Large intestine (tissue), 3 donors: ENCODE measurements around the gene METTL23. TPM values are rescaled to one million over a fixed set of nuclear protein-coding genes. Genes with fewer than 3 reads are reported as not detected.
A peak's percentile ranks its signal among the peaks of the same experiment; 100 is the strongest.
"Not testable (repeated sequence)": the region's sequence is repeated elsewhere in the genome, so short reads cannot be mapped to it uniquely, and the experiment has no call there.

Experiments used
- DNase-seq, 2 donors: peaks; one replicate each; pipeline versions ENCODE4 v3.0.0 to v3.0.0-alpha.2; 2013
- H3K27ac ChIP-seq: one replicate; pipeline ENCODE4 v1.5.1; 2013; ENCODE audit warnings: low read length
- H3K27me3 ChIP-seq: 2 replicates; pipeline ENCODE4 v1.6.1; 2013; ENCODE audit warnings: low read length; ENCODE audit not compliant: control insufficient read depth, insufficient read depth
- H3K36me3 ChIP-seq: 2 replicates; pipeline ENCODE4 v1.6.1; 2013; ENCODE audit warnings: low read length; ENCODE audit not compliant: control insufficient read depth, insufficient read depth
- H3K4me1 ChIP-seq: one replicate; pipeline ENCODE4 v1.6.1; 2013; ENCODE audit warnings: low read length; ENCODE audit not compliant: control insufficient read depth, insufficient read depth
- H3K4me3 ChIP-seq: one replicate; pipeline ENCODE4 v1.5.1; 2013; ENCODE audit warnings: low read length
- H3K9me3 ChIP-seq: one replicate; pipeline ENCODE4 v1.6.1; 2013; ENCODE audit warnings: mild to moderate bottlenecking, low read depth, low read length, moderate library complexity; ENCODE audit not compliant: control insufficient read depth
- WGBS: methylation state at CpG from one replicate; pipeline ENCODE4 v1.1.5; 2013; ENCODE audit warnings: low lambda C conversion rate; ENCODE audit not compliant: insufficient coverage; 5-methylcytosine and 5-hydroxymethylcytosine counted together
- polyA plus RNA-seq: library from polyadenylated mRNA; unstranded; fragments of 120-200 nt; gene quantifications from one replicate; pipeline ENCODE4 v1.2.1, GENCODE V29; 2013

The METTL23 gene
- polyA plus RNA-seq, 1 donor, result 38.8 TPM

DNA sequence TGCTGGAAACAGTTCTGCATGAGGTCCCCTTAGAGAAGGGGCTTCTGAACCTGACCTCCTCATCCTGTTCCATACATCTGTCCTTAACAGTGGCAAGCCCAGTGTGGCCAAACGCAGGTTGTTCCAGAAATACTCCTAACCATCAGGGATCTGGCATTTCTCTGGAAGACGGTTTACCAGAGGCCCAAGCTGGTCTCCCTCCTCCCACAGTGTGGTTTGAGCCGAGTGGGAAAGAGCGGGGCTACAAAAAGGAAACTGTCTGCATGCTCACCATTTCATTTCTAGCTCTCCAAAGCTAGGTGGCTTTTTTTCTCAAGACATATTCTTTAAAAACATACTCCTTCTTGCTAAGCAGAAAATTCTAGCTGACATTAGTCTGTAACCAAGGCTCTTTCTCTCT, 21.8 kb upstream of the METTL23 start:
- Histone ChIP-seq H3K9me3 (no peaks in the 10 kb centered on the region), H3K4me3 (no peak overlapping the region), H3K27me3 (no peaks in the 10 kb centered on the region), H3K36me3 (no peaks in the 10 kb centered on the region), H3K4me1 (peaks cover 23% of the 10 kb centered on the region), H3K27ac (no peak overlapping the region)
- WGBS, result no CpG with 5 or more reads among the region's 4 CpGs
- no peak for DNase-seq

- no peaks in the 10 kb centered on the region for H3K36me3 ChIP-seq
- no CpG with 5 or more reads among the region's 3 CpGs for WGBS
- peaks cover 2% of the 10 kb centered on the region for H3K27me3 ChIP-seq
- H3K27ac ChIP-seq, result no peak overlapping the region
- no peaks in the 10 kb centered on the region for H3K9me3 ChIP-seq
- DNase-seq, result no peak
- H3K4me3 ChIP-seq, result no peak overlapping the region
- H3K4me1 ChIP-seq, result peaks cover 24% of the 10 kb centered on the region
These were observed 19.8 kb upstream of the METTL23 start for GRCh38 chr17:76706817-76707216.

- DNase-seq, result peak in 1 of 2 donors; percentile 45
These were observed 18.4 kb upstream of the METTL23 start for GRCh38 chr17:76707985-76708807.

GRCh38 chr17:76709077-76709950, 17.3 kb upstream of the METTL23 start:
- Histone ChIP-seq H3K4me1 (peaks cover 22% of the 10 kb centered on the region), H3K4me3 (peak overlapping the region; percentile 53), H3K27ac (peak overlapping the region; percentile 72), H3K27me3 (peaks cover 2% of the 10 kb centered on the region), H3K9me3 (no peaks in the 10 kb centered on the region), H3K36me3 (peaks cover 10% of the 10 kb centered on the region)
- WGBS, result no CpG with 5 or more reads among the region's 29 CpGs
- peak; percentile 60 to 71 for DNase-seq

More at GRCh38 chr17:76707985-76708807, 18.4 kb upstream of the METTL23 start:
- H3K36me3 ChIP-seq, result peaks cover 3% of the 10 kb centered on the region
- 41% methylated on average over 2 of the region's 14 CpGs for whole genome bisulfite sequencing
- no peak overlapping the region for H3K4me3 ChIP-seq
- H3K27ac ChIP-seq, result peak overlapping the region; percentile 72
- peaks cover 2% of the 10 kb centered on the region for H3K27me3 ChIP-seq
- H3K9me3 ChIP-seq, result no peaks in the 10 kb centered on the region
- H3K4me1 ChIP-seq, result peaks cover 22% of the 10 kb centered on the region

DNA sequence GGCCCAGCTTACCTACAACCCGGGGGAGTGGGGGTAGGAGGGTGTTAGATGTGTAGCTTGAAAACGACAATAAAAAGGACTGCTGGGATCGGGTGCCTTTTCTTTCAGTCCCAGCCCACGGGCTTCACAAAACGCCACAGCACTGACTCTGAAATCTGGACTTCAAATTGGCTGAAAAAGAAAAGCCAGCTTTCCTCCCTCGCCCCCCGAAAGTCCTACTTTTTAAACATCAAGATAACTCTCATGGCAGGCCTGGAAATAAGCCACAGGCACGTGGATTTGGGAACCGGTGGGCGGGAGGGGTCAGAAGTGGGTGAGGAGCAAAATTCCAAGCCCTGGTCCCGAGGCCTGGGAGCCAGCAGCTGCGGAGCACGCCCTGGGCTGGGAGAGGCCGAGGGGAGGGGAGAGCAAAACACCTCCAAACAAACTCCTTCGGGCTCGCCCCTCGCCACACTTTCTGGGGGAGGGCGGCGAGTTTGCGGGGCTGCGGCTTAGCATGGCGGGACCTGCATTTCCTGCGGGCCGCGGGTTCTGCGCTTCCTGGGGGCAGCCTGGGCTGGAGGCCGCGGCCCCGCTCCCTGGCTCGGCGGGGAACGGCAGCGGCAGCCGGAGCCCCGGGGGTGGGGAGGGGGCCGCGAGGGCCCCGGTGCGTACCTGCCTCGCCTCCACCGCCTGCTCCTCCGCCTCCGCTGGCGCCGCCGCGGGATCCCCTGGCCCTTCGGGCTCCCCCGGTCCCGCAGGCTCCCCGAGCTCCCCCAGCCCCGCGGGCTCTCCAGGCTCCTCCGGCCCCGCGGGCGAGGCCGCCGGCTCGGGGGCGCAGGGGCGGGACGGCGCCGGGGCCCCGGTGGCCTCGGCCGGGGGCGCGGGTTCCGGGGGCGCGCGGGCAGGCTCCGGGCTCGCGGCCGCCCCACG, 16.4 kb upstream of the METTL23 start:
- no CpG with 5 or more reads among the region's 79 CpGs for WGBS
- H3K27me3 ChIP-seq, H3K9me3 ChIP-seq: not testable (repeated sequence)
- peak in 1 of 2 donors; percentile 46 for DNase-seq
- Histone ChIP-seq H3K36me3 (peaks cover 13% of the 10 kb centered on the region), H3K4me1 (peaks cover 22% of the 10 kb centered on the region), H3K27ac (peak overlapping the region; percentile 60), H3K4me3 (peak overlapping the region; percentile 53)

- peak within 1 kb of the TSS; percentile 60 for H3K27ac ChIP-seq
- no CpG with 5 or more reads among the region's 56 CpGs for whole genome bisulfite sequencing
- peaks cover 2% of the 10 kb centered on the region for H3K27me3 ChIP-seq
- no peaks in the 10 kb centered on the region for H3K9me3 ChIP-seq
- H3K4me1 ChIP-seq, result peaks cover 22% of the 10 kb centered on the region
- peak; percentile 55 to 66 for DNase-seq
- H3K36me3 ChIP-seq, result peaks cover 21% of the 10 kb centered on the region
- peak within 1 kb of the TSS; percentile 53 for H3K4me3 ChIP-seq
These were observed 15.6 kb upstream of the METTL23 start, which contains the start of gene MXRA7 for GRCh38 chr17:76710863-76711611. MXRA7 (minus strand) TSS chr17:76710965; CDS start chr17:76710946, 19 bp downstream.

DNA sequence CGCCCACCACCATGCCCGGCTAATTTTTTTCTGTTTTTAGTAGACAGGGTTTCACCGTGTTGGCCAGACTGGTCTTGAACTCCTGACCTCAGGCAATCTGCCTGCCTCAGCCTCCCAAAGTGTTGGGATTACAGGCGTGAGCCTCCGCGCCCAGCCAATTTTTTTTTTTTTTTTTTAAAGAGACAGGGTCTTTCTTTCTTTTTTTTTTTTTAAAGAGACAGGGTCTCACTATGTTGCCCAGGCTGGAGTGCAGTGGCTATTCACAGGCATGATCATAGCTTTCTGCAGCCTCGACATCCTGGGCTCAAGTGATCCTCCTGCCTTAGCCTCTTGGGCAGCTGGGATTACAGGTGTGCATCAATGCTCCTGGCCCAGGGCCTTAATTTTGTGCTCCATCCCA, 14.3 kb upstream of the METTL23 start:
- not testable (repeated sequence) for H3K27me3 ChIP-seq, DNase-seq, H3K27ac ChIP-seq, H3K4me3 ChIP-seq, H3K9me3 ChIP-seq
- H3K36me3 ChIP-seq, result peaks cover 34% of the 10 kb centered on the region
- peaks cover 29% of the 10 kb centered on the region for H3K4me1 ChIP-seq
- no CpG with 5 or more reads among the region's 7 CpGs for WGBS

DNA sequence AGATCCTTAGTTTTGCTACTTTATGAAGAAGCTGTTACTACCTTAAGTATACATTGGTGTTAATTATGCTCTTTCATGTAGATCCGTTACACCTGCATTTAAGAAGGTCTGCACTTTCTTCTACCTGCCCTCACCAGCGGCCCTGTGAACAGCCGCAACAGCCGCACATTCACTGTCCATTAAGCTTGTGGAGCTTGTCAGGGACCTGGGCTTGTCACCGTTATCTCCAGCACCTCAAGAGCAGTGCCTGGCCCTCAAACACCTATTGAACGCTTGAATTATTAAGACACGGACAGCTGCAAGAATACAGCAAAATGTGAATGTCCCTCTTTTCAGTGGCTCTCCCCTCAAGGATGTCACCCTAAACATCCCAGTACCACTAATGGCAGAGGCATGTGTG, 12.9 kb upstream of the METTL23 start:
- no peak overlapping the region for H3K4me3 ChIP-seq
- DNase-seq, result no peak
- H3K27ac ChIP-seq, result no peak overlapping the region
- WGBS, result no CpG with 5 or more reads among the region's 7 CpGs
- no peaks in the 10 kb centered on the region for H3K9me3 ChIP-seq
- H3K27me3 ChIP-seq, result peaks cover 2% of the 10 kb centered on the region
- H3K36me3 ChIP-seq, result peaks cover 47% of the 10 kb centered on the region
- H3K4me1 ChIP-seq, result peaks cover 20% of the 10 kb centered on the region

DNA sequence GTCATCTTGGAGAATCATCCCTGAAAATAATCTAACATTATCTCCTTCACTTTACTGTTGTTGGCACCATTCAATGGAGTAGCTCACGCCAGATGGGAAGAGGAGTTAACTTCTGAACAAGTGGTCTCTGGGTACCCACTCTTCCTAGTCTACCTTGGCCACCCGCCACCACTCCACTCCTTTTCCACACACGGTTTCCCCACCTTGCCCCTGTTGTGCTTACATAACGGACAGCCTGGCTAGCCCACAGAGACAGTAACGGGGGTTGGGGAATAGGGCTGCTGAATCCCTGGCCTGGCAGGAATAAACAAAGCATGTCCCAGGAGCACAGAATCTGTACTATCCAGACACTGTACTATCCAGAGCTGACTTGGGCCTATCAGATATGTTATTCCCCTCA, 12.3 kb upstream of the METTL23 start:
- no peak for DNase-seq
- H3K27ac ChIP-seq, result no peak overlapping the region
- peaks cover 2% of the 10 kb centered on the region for H3K27me3 ChIP-seq
- H3K36me3 ChIP-seq, result peaks cover 51% of the 10 kb centered on the region
- H3K4me1 ChIP-seq, result peaks cover 18% of the 10 kb centered on the region
- no CpG with 5 or more reads among the region's 5 CpGs for WGBS
- H3K9me3 ChIP-seq, result no peaks in the 10 kb centered on the region
- no peak overlapping the region for H3K4me3 ChIP-seq
